Measurements from ENCODE around the gene CRTC1. TPM values are rescaled to one million over a fixed set of nuclear protein-coding genes. Genes with fewer than 3 reads are reported as not detected.

The CRTC1 gene
- total and polyA plus RNA-seq, 9 of the 15 experiments (the other 6 are each of a cell fraction or from before 2014, with no cell fraction given): 0.25 to 3.8 (median 1.2) TPM; not detected in 2

DNA sequence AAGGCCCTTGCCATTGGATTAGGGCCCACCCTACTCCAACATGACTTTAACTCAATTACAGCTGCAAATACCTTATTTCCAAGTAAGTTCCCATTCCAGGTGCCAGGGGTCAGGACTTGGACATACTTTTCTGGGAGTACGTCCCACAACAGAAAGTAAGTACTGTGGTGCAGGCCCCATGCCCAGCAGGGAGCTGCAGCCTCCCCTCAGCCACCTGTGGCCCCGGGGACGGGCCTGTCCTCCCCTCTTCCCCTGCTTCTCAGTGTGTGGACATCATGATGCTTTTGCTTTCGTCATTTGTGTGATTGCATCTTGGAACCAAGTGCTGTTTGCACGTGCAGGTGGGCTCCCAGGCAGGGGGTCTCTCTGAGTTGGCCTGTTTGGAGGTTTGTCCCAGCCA, 31.9 kb downstream of the CRTC1 start:
- FAIRE-seq: no peak
- CTCF ChIA-PET (ENCODE audit: low intra/inter-chr PET ratio): no interaction called here
- TF ChIP-seq, protein P1, sequence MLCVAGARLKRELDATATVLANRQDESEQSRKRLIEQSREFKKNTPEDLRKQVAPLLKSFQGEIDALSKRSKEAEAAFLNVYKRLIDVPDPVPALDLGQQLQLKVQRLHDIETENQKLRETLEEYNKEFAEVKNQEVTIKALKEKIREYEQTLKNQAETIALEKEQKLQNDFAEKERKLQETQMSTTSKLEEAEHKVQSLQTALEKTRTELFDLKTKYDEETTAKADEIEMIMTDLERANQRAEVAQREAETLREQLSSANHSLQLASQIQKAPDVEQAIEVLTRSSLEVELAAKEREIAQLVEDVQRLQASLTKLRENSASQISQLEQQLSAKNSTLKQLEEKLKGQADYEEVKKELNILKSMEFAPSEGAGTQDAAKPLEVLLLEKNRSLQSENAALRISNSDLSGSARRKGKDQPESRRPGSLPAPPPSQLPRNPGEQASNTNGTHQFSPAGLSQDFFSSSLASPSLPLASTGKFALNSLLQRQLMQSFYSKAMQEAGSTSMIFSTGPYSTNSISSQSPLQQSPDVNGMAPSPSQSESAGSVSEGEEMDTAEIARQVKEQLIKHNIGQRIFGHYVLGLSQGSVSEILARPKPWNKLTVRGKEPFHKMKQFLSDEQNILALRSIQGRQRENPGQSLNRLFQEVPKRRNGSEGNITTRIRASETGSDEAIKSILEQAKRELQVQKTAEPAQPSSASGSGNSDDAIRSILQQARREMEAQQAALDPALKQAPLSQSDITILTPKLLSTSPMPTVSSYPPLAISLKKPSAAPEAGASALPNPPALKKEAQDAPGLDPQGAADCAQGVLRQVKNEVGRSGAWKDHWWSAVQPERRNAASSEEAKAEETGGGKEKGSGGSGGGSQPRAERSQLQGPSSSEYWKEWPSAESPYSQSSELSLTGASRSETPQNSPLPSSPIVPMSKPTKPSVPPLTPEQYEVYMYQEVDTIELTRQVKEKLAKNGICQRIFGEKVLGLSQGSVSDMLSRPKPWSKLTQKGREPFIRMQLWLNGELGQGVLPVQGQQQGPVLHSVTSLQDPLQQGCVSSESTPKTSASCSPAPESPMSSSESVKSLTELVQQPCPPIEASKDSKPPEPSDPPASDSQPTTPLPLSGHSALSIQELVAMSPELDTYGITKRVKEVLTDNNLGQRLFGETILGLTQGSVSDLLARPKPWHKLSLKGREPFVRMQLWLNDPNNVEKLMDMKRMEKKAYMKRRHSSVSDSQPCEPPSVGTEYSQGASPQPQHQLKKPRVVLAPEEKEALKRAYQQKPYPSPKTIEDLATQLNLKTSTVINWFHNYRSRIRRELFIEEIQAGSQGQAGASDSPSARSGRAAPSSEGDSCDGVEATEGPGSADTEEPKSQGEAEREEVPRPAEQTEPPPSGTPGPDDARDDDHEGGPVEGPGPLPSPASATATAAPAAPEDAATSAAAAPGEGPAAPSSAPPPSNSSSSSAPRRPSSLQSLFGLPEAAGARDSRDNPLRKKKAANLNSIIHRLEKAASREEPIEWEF (CRISPR knock-in tag; IDR thresholded peaks at IDR 0.05): no peak
- TF ChIP-seq SRSF7 (optimal IDR thresholded peaks at IDR 0.05; ENCODE audit: low read depth, low read length): no peak
- no peak for TF ChIP-seq ZNF274 (IDR thresholded peaks at IDR 0.05; ENCODE audit: borderline replicate concordance, low read depth, low read length)
- no peak for TF ChIP-seq ATF2 (CRISPR knock-in tag; IDR thresholded peaks at IDR 0.05)
- TF ChIP-seq ZBED1 (IDR thresholded peaks at IDR 0.05): no peak
- no peak for TF ChIP-seq HMG20B (CRISPR knock-in tag; IDR thresholded peaks at IDR 0.05)
- no peak for TF ChIP-seq NR2C2 (CRISPR knock-in tag; IDR thresholded peaks at IDR 0.05)
- TF ChIP-seq NR2C2 (tag; IDR thresholded peaks at IDR 0.05): no peak
- TF ChIP-seq COPS2 (conservative IDR thresholded peaks at IDR 0.05): no peak
- TF ChIP-seq ZNF780A (CRISPR knock-in tag; IDR thresholded peaks at IDR 0.05): no peak
- TF ChIP-seq USF1 (CRISPR knock-in tag; IDR thresholded peaks at IDR 0.05): no peak
- TF ChIP-seq CBX2 (IDR thresholded peaks at IDR 0.05; ENCODE audit: insufficient read depth, low read length, poor library complexity, severe bottlenecking): no peak
- TF ChIP-seq ZNF384 (IDR thresholded peaks at IDR 0.05; ENCODE audit: low read depth, low read length): no peak
- TF ChIP-seq, protein P2, sequence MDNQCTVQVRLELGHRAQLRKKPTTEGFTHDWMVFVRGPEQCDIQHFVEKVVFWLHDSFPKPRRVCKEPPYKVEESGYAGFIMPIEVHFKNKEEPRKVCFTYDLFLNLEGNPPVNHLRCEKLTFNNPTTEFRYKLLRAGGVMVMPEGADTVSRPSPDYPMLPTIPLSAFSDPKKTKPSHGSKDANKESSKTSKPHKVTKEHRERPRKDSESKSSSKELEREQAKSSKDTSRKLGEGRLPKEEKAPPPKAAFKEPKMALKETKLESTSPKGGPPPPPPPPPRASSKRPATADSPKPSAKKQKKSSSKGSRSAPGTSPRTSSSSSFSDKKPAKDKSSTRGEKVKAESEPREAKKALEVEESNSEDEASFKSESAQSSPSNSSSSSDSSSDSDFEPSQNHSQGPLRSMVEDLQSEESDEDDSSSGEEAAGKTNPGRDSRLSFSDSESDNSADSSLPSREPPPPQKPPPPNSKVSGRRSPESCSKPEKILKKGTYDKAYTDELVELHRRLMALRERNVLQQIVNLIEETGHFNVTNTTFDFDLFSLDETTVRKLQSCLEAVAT (IDR thresholded peaks at IDR 0.05): no peak
- TF ChIP-seq HNRNPK (IDR thresholded peaks at IDR 0.05; ENCODE audit: low read depth, low read length, poor library complexity, severe bottlenecking): no peak
- no peak for TF ChIP-seq ZNF324 (CRISPR knock-in tag; IDR thresholded peaks at IDR 0.05)

More for the DNA sequence above, 31.9 kb downstream of the CRTC1 start:
- BruUV-seq (replicated peaks): no TSS peak
- Histone ChIP-seq H2AFZ (ENCODE audit: low read depth, low read length) (no peak overlapping the region), H3K9me3 (replicated peaks; ENCODE audit: control insufficient read depth, insufficient read depth, low read depth, low read length) (no peaks in the 10 kb centered on the region), H3K27ac (ENCODE audit: extremely low read depth, low read depth, low read length) (no peak overlapping the region), H3K9me1 (ENCODE audit: control insufficient read depth, insufficient read depth, low read length) (peaks cover 2% of the 10 kb centered on the region), H3K4me3 (no peak overlapping the region), H3K4me1 (replicated peaks in 1 of 2; ENCODE audit: control insufficient read depth in 2 of 2, insufficient read depth in 2 of 2, low read length in 2 of 2) (peaks cover 0 to 32% of the 10 kb centered on the region in 2 experiments; a peak in 2 of 5 replicates), H3K79me2 (ENCODE audit: control insufficient read depth, insufficient read depth, low read length) (no peaks in the 10 kb centered on the region), H4K20me1 (replicated peaks; ENCODE audit: control insufficient read depth, insufficient read depth, low read length) (peaks cover 6% of the 10 kb centered on the region), H3K4me2 (ENCODE audit: insufficient read depth, low read length) (no peak overlapping the region), H3K9ac (ENCODE audit: insufficient read depth in 1 of 2, low read depth in 2 of 2, low read length in 2 of 2) (no peak overlapping the region), H3K36me3 (ENCODE audit: control insufficient read depth, insufficient read depth, low read length) (no peaks in the 10 kb centered on the region), H3K27me3 (ENCODE audit: control insufficient read depth in 2 of 2, insufficient read depth in 2 of 2, low read length in 2 of 2) (no peaks in the 10 kb centered on the region)
- ATAC-seq (no peak), DNase-seq (ENCODE audit: extremely low read depth in 1 of 4, low spot score in 3 of 4) (no peak)
- POLR2A ChIA-PET: interaction anchor here (1.6 kb wide), 1 partner anchor 13 kb away, joined by 4 read pairs; no protein-coding TSS in a partner anchor
- intact Hi-C loops (cut with micrococcal nuclease): no loop called here
- 51% methylated on average over 4 of the region's 5 CpGs for WGBS (ENCODE audit: insufficient coverage, low coverage, missing lambda C conversion rate)
- in situ Hi-C loops (cut with MboI): no loop called here

Data from K562 (cell line).